RWPE1 (cell line): ENCODE measurements around the gene CNPY3.
A peak's percentile ranks its signal among the peaks of the same experiment; 100 is the strongest.

Experiments used
- CTCF ChIA-PET: fragments of 350-600 bp; sonication (Branson Sonifier 250); formaldehyde crosslinking; extraction: SDS; loops from one replicate; lab custom pipeline; 2021; lab: Yijun Ruan, JAX
- POLR2A ChIA-PET: fragments of 400-600 bp; formaldehyde crosslinking; extraction: SDS; loops from one replicate; lab custom pipeline; 2020; ENCODE audit warnings: antibody characterized with exemption; ENCODE audit not compliant: low non-redundant PET; lab: Yijun Ruan, JAX
- DNase-seq: peaks from one replicate; pipeline ENCODE4 v3.0.0; 2012; ENCODE audit warnings: low spot score
- H3K27ac ChIP-seq: fragments of 450-650 bp; 2 replicates; pipeline ENCODE4 v1.5.1; 2017
- CTCF ChIP-seq: fragments of 450-650 bp; conservative IDR thresholded peaks from 2 replicates; pipeline ENCODE4 v1.5.1; 2017; ENCODE audit warnings: low read depth, mild to moderate bottlenecking

The CNPY3 gene

GRCh38 chr6:42958125-42958524 is 28.8 kb downstream of the CNPY3 start:
- no peak overlapping the region for H3K27ac ChIP-seq
- POLR2A ChIA-PET, result no interaction called here
- no peak for DNase-seq
- CTCF ChIA-PET, result interaction anchor here (0.6 kb wide), 2 partner anchors 209 to 317 kb away, joined by 4 read pairs; no protein-coding TSS in a partner anchor
- no peak for TF ChIP-seq CTCF

- CTCF ChIA-PET, result interaction anchor here (0.6 kb wide), 2 partner anchors 59 to 467 kb away, joined by 3 read pairs; partner anchors contain the start of gene ABCC10
- DNase-seq, result no peak
- no peak for TF ChIP-seq CTCF
- H3K27ac ChIP-seq, result peak overlapping the region; percentile 63; the same call in 1 of the 2 replicates
- POLR2A ChIA-PET, result interaction anchor here (0.7 kb wide), 1 partner anchor 577 kb away, joined by 3 read pairs; no protein-coding TSS in a partner anchor
These were observed 30.6 kb downstream of the CNPY3 start for GRCh38 chr6:42959917-42960242.

GRCh38 chr6:42960243-42961019 is 31.2 kb downstream of the CNPY3 start, which contains the start of gene GNMT:
GNMT (plus strand) TSS chr6:42960754; CDS start chr6:42960768, 14 bp downstream.
- TF ChIP-seq CTCF, result no peak
- peak within 1 kb of the TSS; percentile 63; the same call in 1 of the 2 replicates for H3K27ac ChIP-seq
- DNase-seq, result peak; percentile 79
- ChIA-PET POLR2A (interaction anchor here (0.7 kb wide), 2 partner anchors 52 to 576 kb away, joined by 3 to 14 read pairs; no protein-coding TSS in a partner anchor), CTCF (interaction anchor here (0.6 kb wide), 3 partner anchors 15 to 467 kb away, joined by 3 to 5 read pairs (median 3); partner anchors contain the start of gene ABCC10)

- ChIA-PET POLR2A (interaction anchor here (0.7 kb wide), 1 partner anchor 52 kb away, joined by 14 read pairs; no protein-coding TSS in a partner anchor), CTCF (interaction anchor here (0.6 kb wide), 1 partner anchor 16 kb away, joined by 5 read pairs; no protein-coding TSS in a partner anchor)
- no peak for DNase-seq
- TF ChIP-seq CTCF, result no peak
- peak overlapping the region; percentile 63; the same call in 1 of the 2 replicates for H3K27ac ChIP-seq
These were observed 31.8 kb downstream of the CNPY3 start for GRCh38 chr6:42961020-42961470.

- ChIA-PET CTCF (no interaction called here), POLR2A (no interaction called here)
- H3K27ac ChIP-seq, result peak overlapping the region; percentile 6; the same call in 1 of the 2 replicates
- TF ChIP-seq CTCF, result no peak
- DNase-seq, result no peak
These were observed 32.8 kb downstream of the CNPY3 start for GRCh38 chr6:42962096-42962495.

- no peak for DNase-seq
- no peak for TF ChIP-seq CTCF
- ChIA-PET POLR2A (interaction anchor here (0.6 kb wide), 1 partner anchor 32 kb away, joined by 4 read pairs; no protein-coding TSS in a partner anchor), CTCF (no interaction called here)
- peak overlapping the region; percentile 6; the same call in 1 of the 2 replicates for H3K27ac ChIP-seq
These were observed 33.4 kb downstream of the CNPY3 start for GRCh38 chr6:42962502-42963178.
